GM18519 (cell line): ENCODE data around the gene SMTNL2.
"Not testable (repeated sequence)": the region's sequence is repeated elsewhere in the genome, so short reads cannot be mapped to it uniquely, and the experiment has no call there.

Experiments used
- ATAC-seq: cut with Tn5 transposase; IDR thresholded peaks from one replicate; pipeline ENCODE4 v1.9.1; 2021; ENCODE audit warnings: mild to moderate bottlenecking, moderate library complexity; ENCODE audit not compliant: unreplicated experiment, low FRiP score

The SMTNL2 gene

DNA sequence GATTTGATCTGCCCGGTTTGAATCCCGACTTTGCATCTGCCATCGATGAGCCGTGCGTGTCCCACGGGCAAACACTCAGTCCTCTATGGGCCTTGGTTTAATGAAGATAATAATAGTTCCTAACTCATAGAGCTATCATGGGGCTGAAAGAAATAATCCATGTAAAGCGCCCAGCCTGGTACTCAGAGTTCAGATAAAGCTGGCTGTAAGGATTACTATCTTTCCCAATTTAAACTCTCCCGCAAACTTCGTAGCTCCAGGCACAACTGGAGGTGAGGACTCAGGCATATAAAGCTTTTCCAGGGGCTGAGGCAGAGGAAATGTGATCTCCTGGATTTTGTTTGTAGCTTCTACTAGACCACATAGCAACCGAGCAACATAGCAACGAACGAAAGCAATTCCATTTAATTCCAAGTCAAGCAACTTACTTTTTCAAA lies 40.9 kb downstream of the SMTNL2 start:
- ATAC-seq, result no peak

- no peak for ATAC-seq
Measured at GRCh38 chr17:4626734-4627256, 42.5 kb downstream of the SMTNL2 start.

DNA sequence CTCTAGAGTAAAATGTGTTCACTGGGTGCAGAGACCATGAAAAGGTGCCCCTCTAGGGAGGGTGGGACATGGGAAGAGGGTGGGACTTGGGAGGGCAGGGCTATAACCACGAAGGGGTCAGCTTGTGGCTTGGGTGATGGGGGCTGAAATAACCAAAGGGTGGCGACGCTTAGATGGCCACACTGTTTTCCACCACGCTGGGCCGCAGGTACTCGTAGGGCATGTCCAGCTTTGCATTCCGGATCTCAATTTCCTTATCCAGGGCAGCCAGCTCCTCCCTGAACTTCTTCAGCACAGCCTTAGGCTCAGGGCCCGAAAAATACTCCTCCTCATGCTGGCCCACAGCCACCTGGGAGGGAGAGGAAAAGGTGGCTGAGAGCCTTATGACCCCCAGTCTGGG lies 47.1 kb downstream of the SMTNL2 start:
- ATAC-seq, result no peak

DNA sequence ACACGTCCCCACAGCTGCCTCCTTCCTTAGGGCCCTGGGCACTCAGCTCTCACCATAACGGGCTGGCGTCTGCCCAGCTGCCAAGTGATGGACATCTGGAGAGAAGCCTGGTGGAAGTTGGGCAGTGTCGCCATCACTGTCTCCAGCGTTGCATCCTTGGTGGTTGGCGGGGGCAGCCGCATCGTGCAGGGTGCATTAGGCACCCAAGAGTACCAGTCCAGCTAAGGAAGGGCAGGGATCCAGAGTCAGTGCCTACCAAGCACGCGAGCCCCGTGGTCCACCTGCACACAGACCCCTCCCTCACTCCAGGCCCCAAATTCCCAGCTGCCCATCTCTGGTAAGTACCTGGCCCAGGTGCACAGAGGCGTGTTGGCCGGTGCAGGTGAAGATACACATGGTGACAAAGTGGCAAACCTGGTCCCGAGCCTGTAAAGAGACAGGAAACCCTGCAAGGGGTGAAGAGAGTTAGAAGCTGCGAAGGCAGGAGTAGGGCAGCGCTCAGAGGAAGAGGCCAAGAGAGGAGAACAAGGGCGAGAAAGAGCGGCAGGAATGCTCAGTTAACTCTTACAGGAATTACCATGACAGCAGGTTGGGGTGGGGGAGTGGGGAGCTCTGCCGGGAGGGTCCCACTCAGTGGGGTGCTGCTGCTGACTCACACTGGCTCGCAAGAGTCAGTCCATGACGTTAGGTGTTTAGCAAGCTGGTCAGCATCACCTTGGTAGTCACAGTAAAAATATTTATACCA lies 47.7 kb downstream of the SMTNL2 start:
- ATAC-seq, result no peak

- no peak for ATAC-seq
Measured at GRCh38 chr17:4632581-4632920, 48.2 kb downstream of the SMTNL2 start.

GRCh38 chr17:4633643-4634042 lies 49.3 kb downstream of the SMTNL2 start:
- no peak for ATAC-seq

GRCh38 chr17:4634976-4635375 lies 50.6 kb downstream of the SMTNL2 start:
- ATAC-seq, result no peak

DNA sequence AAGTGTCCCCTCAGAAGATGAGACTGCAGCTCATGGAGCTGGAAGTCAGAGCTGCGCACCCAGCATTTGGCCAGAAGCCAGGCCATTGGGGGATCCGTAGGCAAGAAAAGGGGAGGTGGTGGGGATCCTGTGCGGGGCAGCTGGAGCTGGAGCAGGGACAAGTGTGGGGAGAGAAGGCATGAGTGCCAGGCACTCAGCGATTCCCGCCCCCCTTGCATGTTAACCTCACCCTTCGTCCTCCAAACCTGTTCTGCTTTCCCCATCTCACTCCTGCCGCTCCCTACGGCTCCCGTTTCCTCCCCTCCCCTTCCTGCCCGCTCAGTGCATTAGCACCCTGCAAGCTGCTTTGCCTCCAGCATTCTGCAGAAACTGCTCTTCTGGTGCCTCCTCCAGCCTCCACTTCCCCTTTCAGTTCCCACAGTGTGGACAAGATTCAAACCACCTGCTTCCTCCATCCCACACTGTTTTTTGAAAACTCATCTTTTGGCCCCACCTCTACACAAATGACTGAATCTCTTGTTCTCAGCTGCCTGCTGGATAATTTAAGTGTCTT lies 51.6 kb downstream of the SMTNL2 start:
- ATAC-seq, result peak; percentile 41

- no peak for ATAC-seq
Measured at GRCh38 chr17:4636474-4637100, 52.3 kb downstream of the SMTNL2 start.

DNA sequence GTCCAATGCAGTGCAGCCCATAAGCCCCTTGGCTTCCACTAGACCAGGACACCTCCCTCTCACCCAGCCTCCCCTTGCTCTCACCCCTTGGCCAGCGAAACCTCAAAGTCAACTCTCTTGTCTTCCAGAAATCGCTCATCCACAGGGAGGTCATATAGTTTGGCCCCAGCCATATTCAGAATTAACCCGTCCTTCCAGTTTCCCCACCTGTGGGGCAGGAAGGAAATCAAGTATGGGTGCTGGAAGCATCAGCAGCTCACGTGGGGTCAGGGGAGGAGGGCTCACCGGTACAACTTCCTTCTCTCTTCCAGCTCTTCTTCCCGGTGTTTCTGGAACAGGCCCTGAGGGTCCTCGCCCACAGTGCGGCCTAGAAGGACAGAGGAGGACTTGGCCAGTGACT lies 54.4 kb downstream of the SMTNL2 start:
- ATAC-seq, result not testable (repeated sequence)

DNA sequence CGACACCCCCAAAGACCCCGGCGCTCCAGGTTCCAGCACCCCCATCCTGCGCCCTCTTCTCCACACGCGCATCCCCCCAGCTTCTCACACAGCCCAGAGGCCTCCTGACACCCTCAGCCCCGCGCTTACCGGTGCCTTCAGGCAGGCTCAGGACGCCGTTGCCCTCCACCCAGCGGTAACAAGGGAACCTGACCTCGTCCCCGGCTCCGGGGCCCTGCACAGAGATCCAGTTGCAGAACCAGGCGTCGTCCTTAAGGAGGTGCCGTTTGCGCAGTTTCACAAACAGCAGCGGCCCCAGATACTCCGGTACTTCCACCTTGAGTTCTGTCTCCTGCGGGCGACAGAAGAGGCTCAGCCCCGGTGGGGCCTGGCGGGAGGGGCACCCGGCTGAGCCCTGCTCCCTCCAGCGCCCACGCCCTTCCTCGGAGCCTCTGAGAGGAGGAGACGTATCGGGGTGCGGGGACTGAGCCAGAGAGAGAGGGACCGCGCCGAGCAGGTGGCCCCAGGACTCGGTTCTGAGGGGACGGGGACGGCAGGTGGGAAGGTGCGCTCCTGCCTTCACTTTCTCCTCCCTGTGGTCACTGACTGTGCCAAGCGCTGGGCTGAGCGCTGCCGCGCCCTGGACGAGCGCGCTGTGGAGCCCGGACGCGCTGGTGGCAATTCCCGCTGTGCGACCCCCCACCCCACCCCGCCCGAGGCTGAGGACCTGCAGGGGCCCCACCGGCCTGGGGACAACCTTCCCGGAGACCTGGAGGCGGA lies 55.2 kb downstream of the SMTNL2 start:
- not testable (repeated sequence) for ATAC-seq

DNA sequence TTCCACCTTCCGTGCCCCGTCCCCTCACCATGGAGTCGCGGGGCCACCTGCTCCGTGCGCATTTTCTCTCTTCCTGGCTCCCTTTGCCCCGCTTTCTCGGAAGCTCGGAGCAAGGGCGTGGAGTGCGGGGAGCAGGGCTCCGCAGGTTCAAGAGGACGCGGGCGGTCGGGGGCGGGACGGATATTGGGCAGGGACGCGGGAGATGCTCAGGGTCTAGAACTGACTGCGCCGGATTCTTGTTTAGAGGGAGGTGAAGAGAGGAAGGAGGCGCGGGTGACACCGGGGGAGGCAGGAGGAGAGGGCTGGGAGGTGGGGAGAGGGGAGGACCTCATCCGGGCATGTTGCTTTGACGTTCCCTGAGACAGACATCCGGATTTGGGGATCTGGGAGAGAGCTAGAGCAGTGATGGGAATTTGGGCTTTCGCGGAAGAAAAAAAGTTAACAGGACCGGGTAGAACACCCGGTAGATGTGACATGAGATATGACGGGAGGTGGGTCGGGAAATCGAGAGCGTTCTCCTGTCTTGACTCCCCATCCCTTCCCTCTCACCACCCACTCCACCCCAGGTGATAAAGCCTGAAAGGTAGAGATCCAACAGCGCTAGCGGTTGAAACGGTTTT lies 56.4 kb downstream of the SMTNL2 start:
- not testable (repeated sequence) for ATAC-seq

DNA sequence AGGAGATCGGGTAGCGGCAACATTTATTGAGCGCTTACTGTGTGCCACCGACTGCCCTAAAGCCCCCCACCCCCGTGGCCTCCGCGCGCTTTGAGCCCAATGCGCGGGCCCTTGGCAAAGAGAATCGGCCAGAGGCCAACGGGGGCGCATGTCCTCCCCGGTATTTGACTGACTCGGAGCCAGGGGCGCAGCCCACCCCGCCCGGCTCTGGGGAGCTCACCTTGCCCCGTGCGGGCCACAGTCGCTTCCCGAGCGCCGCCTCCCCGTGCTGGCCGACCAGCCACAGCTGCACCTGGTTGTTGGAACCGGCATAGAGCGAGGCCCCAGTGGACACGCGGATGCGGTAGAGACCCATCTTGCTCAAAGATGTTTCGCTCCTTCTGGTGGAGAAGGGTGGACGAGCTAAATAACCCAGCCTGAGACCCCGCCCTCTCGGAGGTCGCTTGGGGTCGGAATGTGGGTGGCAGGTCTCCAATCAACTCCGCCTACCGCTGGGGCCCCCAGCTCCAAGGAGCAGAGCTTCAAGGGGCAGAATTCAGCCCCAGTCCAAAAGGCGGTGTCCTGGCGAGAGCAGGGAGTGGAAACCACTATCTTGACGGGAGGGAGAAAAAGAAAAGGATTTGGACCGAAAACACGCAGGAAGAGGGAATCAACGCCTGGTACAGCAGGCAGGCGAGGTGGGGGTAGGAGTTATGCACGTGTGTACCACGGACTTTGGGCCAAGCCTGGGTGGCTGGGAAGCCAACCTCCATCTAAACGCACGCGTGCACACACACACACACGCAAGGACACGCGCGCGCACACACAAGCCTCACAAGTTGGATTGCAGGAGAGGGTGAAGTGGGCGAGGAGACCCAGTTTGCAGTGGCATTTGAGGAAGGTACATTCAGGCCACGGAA lies 57.2 kb downstream of the SMTNL2 start, which contains the start of gene ALOX15:
ALOX15 (minus strand) TSS at position 382 of the 899 bp plus-strand sequence; CDS start at position 355, 27 bp downstream.
- no peak for ATAC-seq

- ATAC-seq, result no peak
Measured at GRCh38 chr17:4642286-4642685, 58.0 kb downstream of the SMTNL2 start.

- no peak for ATAC-seq
Measured at GRCh38 chr17:4643676-4644075, 59.3 kb downstream of the SMTNL2 start.

DNA sequence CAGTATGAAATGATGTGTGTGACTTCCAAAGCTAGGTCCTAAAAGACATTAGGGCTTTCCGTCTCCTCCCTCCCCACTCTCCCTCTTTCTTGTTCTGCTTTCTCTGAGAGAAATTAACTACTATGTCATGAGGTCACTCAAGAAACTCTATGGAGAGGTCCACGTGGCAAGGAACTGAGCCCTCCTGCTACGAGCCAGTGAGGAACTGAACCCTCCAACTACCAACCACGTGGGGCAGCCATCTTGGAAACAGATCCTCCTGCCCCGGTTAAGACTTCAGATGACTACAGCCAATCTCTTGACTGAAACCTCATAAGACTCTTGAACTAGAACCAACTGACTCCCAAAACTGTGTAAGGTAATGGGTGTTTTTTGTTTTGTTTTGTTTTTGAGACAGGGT lies 61.3 kb downstream of the SMTNL2 start:
- ATAC-seq, result no peak

DNA sequence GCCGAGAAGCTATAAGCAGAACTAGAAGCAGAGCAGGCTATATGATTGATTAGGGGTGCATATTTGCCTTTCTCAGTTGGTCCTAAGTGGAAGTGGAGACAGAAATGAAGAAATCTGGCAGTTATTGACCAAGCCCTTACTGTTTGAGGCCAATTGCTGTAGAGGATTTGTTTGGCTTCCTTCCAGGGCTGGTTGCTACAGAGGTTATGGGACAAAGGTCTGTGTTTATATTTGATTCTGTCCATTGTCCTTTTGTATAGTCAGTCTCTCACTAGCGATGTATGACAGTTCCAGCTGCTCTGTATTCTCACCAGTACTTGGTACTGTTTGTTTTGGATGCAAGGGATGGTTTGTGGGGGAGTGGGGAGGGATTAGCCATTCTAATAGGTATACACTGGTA lies 64.4 kb downstream of the SMTNL2 start:
- no peak for ATAC-seq

- no peak for ATAC-seq
Measured at GRCh38 chr17:4652997-4653396, 68.7 kb downstream of the SMTNL2 start.

- ATAC-seq, result not testable (repeated sequence)
Measured at GRCh38 chr17:4655933-4656332, 71.6 kb downstream of the SMTNL2 start.
